GM23248 (cell line): ENCODE measurements around the gene DNAI1.

ENCODE experiments used
- EZH2 ChIP-seq: fragments of 200-600 bp; sonication (generic); IDR thresholded peaks from 2 replicates; pipeline ENCODE4 v1.6.1; 2018; ENCODE audit warnings: antibody characterized with exemption, mild to moderate bottlenecking; ENCODE audit not compliant: insufficient read depth, poor library complexity, severe bottlenecking
- EZH2phosphoT487 ChIP-seq: fragments of 200-600 bp; sonication (generic); IDR thresholded peaks from 2 replicates; pipeline ENCODE4 v1.6.1; 2018; ENCODE audit warnings: antibody characterized with exemption, moderate library complexity, mild to moderate bottlenecking, low read depth; ENCODE audit not compliant: insufficient read depth

- TF ChIP-seq EZH2 (no peak), EZH2phosphoT487 (no peak)
Measured at GRCh38 chr9:34451545-34451944, 7.1 kb upstream of the DNAI1 start.
